ENCODE data around the gene MACO1.

Gene MACO1

GRCh38 chr1:25544819-25545218, 114.1 kb downstream of the MACO1 start:
- DNase-seq = no peak

GRCh38 chr1:25545767-25546166, 115.1 kb downstream of the MACO1 start:
- no peak for DNase-seq

GRCh38 chr1:25546193-25546592, 115.5 kb downstream of the MACO1 start:
- DNase-seq = no peak

- DNase-seq = no peak
Observed at GRCh38 chr1:25548601-25549000, 117.9 kb downstream of the MACO1 start.

- peak; percentile 52 for DNase-seq
Observed at GRCh38 chr1:25549273-25550154, 118.8 kb downstream of the MACO1 start.

Data from fibroblast of skin of right quadriceps (primary cell).